Measurements from ENCODE around the gene SCRT2.

Gene SCRT2

DNA sequence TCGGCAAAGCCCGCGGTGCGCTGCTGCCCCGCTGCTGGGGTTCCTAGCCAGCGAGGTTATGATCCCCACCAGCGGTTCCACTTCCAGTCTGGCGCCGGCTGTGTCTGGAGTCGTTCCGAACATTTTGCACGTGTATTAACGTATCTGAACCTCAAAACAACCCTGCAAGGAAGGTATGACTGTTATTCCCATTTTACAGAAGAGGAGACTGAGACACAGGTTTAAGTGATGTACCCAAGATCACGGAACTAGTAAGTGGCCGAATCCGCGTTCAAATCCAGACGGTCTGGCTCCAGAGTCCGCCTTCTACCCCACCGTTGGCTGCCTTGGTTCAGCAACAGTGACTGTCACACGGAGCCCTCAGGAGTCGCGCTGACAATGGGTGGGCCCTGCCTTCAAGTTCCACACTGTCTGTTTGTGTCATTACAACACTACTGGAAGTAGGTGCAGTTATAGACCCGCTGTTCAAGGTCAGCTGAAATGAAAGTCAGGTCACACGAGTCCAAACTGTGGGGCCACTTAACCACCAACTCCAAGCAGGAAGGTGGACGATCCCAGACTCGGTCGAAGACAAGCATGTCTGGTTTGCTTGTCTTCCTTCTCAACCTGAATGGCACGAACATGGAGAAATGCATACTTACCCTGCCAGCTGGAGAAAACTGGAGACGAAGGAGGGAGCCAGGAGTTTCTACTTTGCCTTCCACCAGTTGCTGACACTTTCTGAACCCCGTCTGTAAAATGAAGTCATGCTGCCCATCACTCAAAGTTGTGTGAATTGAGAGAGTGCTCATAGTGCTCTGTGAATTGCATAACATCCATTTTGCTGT, 21.8 kb downstream of the SCRT2 start:
- H3K36me3 ChIP-seq (ENCODE audit: control insufficient read depth in 1 of 2, insufficient read depth in 2 of 2, low read length in 2 of 2) = peaks cover 0 to 19% of the 10 kb centered on the region in 2 donors
- no peak overlapping the region for H3K27ac ChIP-seq (ENCODE audit: low read depth, low read length)
- H3K4me3 ChIP-seq (ENCODE audit: low read depth in 1 of 2, low read length in 2 of 2) = peak overlapping the region; percentile 78 to 81

DNA sequence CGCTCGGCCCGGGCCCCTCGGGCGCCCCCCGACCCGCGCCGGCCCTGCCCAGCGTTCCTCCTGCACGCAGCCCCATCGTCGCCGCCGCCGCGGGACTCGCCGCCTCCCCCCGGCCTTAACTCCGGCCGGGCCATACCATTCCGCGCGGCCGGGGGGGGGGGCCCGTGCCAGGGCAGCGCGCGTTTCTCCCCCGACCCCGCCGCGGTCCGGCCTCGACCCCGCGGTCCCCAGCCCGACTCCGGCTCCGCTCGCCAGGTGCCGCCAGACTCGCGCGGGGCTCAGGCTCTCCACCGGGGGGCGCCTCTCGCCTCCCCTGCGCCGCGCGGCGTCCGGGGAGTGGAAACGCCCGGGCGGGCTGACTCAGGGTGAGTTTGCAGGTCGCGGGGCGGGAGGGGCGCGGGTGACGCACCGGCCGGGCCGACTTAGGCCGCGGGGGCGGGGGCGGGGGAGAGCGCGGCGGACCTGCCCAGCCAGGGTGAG, 22.5 kb downstream of the SCRT2 start, which contains the start of gene SRXN1:
Gene SRXN1, minus strand, starts transcription at position 91 of the 480 bp plus-strand sequence. Its CDS starts 15 bp downstream, at position 76.
- H3K27ac ChIP-seq (ENCODE audit: low read depth, low read length) = no peak within 1 kb of the TSS
- no peaks in the 10 kb centered on the region for H3K9me3 ChIP-seq (ENCODE audit: control insufficient read depth in 1 of 2, low read length in 2 of 2)
- H3K27me3 ChIP-seq (ENCODE audit: control insufficient read depth in 1 of 2, insufficient read depth in 2 of 2, low read length in 2 of 2) = peaks cover under 1 to 2% of the 10 kb centered on the region in 2 donors
- H3K9ac ChIP-seq (ENCODE audit: low read depth in 1 of 2, low read length in 2 of 2) = peak within 1 kb of the TSS; percentile 77 to 87
- H3K4me3 ChIP-seq (ENCODE audit: low read depth in 1 of 2, low read length in 2 of 2) = peak within 1 kb of the TSS; percentile 81 to 92
- H3K36me3 ChIP-seq (ENCODE audit: control insufficient read depth in 1 of 2, insufficient read depth in 2 of 2, low read length in 2 of 2) = peaks cover 2 to 26% of the 10 kb centered on the region in 2 donors
- H3K4me1 ChIP-seq (ENCODE audit: control insufficient read depth in 1 of 2, insufficient read depth in 2 of 2, low read length in 2 of 2) = peaks cover 14 to 19% of the 10 kb centered on the region in 2 donors

More for the DNA sequence above, 21.8 kb downstream of the SCRT2 start:
- peaks cover 14 to 23% of the 10 kb centered on the region in 2 donors for H3K4me1 ChIP-seq (ENCODE audit: control insufficient read depth in 1 of 2, insufficient read depth in 2 of 2, low read length in 2 of 2)
- H3K9ac ChIP-seq (ENCODE audit: low read depth in 1 of 2, low read length in 2 of 2) = peak overlapping the region; percentile 50 to 87
- H3K27me3 ChIP-seq (ENCODE audit: control insufficient read depth in 1 of 2, insufficient read depth in 2 of 2, low read length in 2 of 2) = peaks cover 3 to 6% of the 10 kb centered on the region in 2 donors
- no peaks in the 10 kb centered on the region for H3K9me3 ChIP-seq (ENCODE audit: control insufficient read depth in 1 of 2, low read length in 2 of 2)

DNA sequence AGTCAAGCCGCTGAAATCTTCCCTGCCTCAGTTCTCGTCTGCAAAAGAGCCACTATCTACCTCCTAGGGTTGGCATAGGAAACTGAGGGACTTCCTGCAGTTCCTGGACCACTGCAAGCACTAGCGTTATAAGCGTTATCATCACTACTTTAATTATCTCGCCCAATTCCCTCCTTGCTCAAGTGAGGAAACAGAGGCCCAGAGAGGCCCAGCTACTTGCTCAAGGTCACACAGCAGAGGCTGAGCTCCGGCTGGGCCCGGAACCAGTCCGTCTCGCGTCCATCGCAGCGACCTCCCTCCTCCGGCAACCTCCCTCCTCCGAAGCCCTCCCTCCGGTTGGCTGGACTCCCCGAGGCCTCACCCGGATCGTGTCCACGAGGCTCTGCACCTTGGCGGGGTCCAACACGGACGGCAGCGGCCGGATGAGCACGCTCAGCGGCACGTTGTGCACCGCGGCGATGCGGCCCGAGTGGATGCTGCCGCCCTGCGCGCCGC, 22.9 kb downstream of the SCRT2 start:
- H3K27ac ChIP-seq (ENCODE audit: low read depth, low read length) = no peak overlapping the region
- peaks cover 14 to 19% of the 10 kb centered on the region in 2 donors for H3K4me1 ChIP-seq (ENCODE audit: control insufficient read depth in 1 of 2, insufficient read depth in 2 of 2, low read length in 2 of 2)
- H3K36me3 ChIP-seq (ENCODE audit: control insufficient read depth in 1 of 2, insufficient read depth in 2 of 2, low read length in 2 of 2) = peaks cover 7 to 31% of the 10 kb centered on the region in 2 donors
- peak overlapping the region; percentile 71 to 77 for H3K9ac ChIP-seq (ENCODE audit: low read depth in 1 of 2, low read length in 2 of 2)
- H3K9me3 ChIP-seq (ENCODE audit: control insufficient read depth in 1 of 2, low read length in 2 of 2) = no peaks in the 10 kb centered on the region
- H3K27me3 ChIP-seq (ENCODE audit: control insufficient read depth in 1 of 2, insufficient read depth in 2 of 2, low read length in 2 of 2) = no peaks in the 10 kb centered on the region
- H3K4me3 ChIP-seq (ENCODE audit: low read depth in 1 of 2, low read length in 2 of 2) = peak overlapping the region; percentile 81 to 92

DNA sequence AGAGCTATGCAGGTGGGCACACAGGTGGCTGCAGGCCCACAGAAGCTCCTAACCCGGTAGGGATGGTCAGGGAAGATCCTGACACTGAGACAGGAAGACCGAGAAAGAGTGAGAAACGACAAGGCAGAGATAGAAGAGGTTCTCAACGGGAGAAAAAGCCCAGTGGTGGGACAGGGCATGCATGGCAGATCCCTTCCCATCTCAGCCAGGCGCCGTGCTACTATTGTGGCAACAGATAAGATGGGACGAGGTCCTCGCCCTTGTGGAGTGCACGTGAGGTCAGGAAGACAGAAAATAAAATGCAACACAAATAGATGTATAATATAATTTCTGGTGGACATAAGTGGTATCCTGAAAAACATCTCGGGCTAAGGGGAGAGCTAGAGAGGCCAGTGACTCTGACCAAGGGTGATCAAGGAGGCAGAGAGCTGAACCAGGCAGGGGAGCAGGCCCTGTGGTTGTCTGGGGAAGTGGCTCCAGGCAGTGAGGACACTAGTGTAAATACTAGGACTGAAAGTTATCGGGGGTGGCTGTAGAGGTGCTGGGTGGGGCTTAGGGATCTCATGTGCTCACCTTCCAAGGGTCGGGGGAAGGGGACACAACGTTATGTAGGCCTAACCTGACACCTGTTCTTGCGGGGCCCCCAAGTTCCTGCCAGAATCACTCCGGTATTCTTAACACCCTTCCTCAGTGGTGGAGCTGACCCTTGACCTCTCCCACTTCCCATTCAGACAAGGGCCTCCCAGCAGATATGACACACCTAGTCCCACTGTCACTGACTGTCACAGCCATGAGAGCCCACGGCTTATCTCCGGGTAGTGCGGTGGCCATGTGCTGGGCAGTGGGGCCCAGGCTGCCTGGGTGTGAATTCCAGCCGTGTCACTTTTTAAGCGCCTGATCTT, 23.6 kb downstream of the SCRT2 start:
- Histone ChIP-seq H3K9ac (ENCODE audit: low read depth in 1 of 2, low read length in 2 of 2) (peak overlapping the region; percentile 71 to 77), H3K4me1 (ENCODE audit: control insufficient read depth in 1 of 2, insufficient read depth in 2 of 2, low read length in 2 of 2) (peaks cover 14 to 19% of the 10 kb centered on the region in 2 donors), H3K4me3 (ENCODE audit: low read depth in 1 of 2, low read length in 2 of 2) (peak overlapping the region; percentile 81 to 92), H3K36me3 (ENCODE audit: control insufficient read depth in 1 of 2, insufficient read depth in 2 of 2, low read length in 2 of 2) (peaks cover 14 to 37% of the 10 kb centered on the region in 2 donors), H3K27me3 (ENCODE audit: control insufficient read depth in 1 of 2, insufficient read depth in 2 of 2, low read length in 2 of 2) (no peaks in the 10 kb centered on the region), H3K9me3 (ENCODE audit: control insufficient read depth in 1 of 2, low read length in 2 of 2) (no peaks in the 10 kb centered on the region), H3K27ac (ENCODE audit: low read depth, low read length) (no peak overlapping the region)

DNA sequence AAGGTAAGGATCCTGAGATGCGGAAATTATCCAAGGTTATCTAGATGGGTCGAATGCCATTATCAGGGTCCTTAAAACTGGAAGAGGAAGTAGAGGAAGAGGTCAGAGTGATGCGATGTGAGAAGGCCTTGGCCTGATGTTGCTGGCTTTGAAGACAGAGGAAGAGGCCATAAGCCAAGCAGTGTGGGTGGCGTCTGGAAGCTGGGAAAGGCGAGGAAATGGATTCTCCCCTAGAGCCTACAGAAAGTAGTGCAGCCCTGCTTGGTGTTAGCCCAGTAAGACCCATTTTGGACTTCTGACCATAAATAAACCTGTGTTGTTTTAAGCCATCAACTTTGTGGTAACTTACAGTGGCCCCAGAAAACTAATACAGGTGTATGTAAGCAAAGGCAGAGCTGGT, 24.6 kb downstream of the SCRT2 start:
- Histone ChIP-seq H3K9ac (ENCODE audit: low read depth in 1 of 2, low read length in 2 of 2) (no peak overlapping the region), H3K4me1 (ENCODE audit: control insufficient read depth in 1 of 2, insufficient read depth in 2 of 2, low read length in 2 of 2) (peaks cover 14 to 19% of the 10 kb centered on the region in 2 donors), H3K27ac (ENCODE audit: low read depth, low read length) (no peak overlapping the region), H3K36me3 (ENCODE audit: control insufficient read depth in 1 of 2, insufficient read depth in 2 of 2, low read length in 2 of 2) (peaks cover 14 to 40% of the 10 kb centered on the region in 2 donors), H3K9me3 (ENCODE audit: control insufficient read depth in 1 of 2, low read length in 2 of 2) (no peaks in the 10 kb centered on the region), H3K4me3 (ENCODE audit: low read depth in 1 of 2, low read length in 2 of 2) (no peak overlapping the region), H3K27me3 (ENCODE audit: control insufficient read depth in 1 of 2, insufficient read depth in 2 of 2, low read length in 2 of 2) (no peaks in the 10 kb centered on the region)

DNA sequence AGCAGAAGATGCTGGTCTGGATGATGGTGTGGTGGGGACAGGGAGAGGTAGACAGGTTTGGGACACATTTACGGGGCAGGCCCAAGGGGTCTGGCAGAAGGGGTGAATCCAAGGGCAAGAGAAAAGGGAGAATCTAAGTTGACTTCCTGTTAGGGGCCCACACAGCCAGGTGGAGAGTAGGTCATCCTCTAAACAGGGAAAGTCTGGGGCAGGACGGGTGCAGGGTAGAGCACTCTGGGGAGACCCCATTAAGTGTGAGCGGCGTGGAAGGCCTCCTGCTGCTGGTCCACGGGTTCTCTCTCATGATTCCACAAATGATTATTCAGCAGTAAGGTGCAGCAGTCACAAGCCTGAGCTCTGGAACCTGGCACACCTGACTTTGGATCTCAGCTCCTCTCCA, 25.3 kb downstream of the SCRT2 start:
- H3K27me3 ChIP-seq (ENCODE audit: control insufficient read depth in 1 of 2, insufficient read depth in 2 of 2, low read length in 2 of 2) = no peaks in the 10 kb centered on the region
- no peak overlapping the region for H3K27ac ChIP-seq (ENCODE audit: low read depth, low read length)
- no peak overlapping the region for H3K9ac ChIP-seq (ENCODE audit: low read depth in 1 of 2, low read length in 2 of 2)
- peaks cover 14 to 40% of the 10 kb centered on the region in 2 donors for H3K36me3 ChIP-seq (ENCODE audit: control insufficient read depth in 1 of 2, insufficient read depth in 2 of 2, low read length in 2 of 2)
- H3K4me1 ChIP-seq (ENCODE audit: control insufficient read depth in 1 of 2, insufficient read depth in 2 of 2, low read length in 2 of 2) = peaks cover 17 to 19% of the 10 kb centered on the region in 2 donors
- H3K4me3 ChIP-seq (ENCODE audit: low read depth in 1 of 2, low read length in 2 of 2) = no peak overlapping the region
- no peaks in the 10 kb centered on the region for H3K9me3 ChIP-seq (ENCODE audit: control insufficient read depth in 1 of 2, low read length in 2 of 2)

DNA sequence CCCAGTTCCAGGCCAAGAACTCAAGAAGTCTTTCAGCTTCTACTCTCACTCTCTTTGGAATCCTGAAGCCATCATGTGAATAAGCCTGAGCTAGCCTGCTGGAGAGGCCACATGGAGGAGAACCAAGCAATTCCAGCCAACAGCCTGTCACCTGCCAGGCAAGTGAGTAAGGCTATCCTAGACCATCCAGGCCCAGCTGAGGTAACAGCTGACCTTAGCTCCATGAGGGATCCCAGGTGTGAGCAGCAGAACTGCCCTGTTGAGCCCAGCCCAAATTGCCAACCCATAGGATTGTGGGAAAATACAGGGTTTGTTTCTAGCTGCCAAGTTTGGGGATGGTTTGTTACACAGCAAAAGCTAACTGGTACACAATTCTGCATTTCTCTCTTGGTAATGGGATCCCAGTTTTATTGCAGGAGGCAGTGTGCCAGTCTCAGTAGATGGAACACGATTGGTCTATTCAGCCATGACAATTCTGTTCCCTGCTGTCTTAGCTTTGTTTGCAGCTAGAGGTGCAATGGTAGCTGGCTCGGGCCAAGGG, 28.1 kb downstream of the SCRT2 start:
- H3K4me3 ChIP-seq (ENCODE audit: low read depth in 1 of 2, low read length in 2 of 2) = no peak overlapping the region
- no peak overlapping the region for H3K9ac ChIP-seq (ENCODE audit: low read depth in 1 of 2, low read length in 2 of 2)
- H3K9me3 ChIP-seq (ENCODE audit: control insufficient read depth in 1 of 2, low read length in 2 of 2) = no peaks in the 10 kb centered on the region
- no peak overlapping the region for H3K27ac ChIP-seq (ENCODE audit: low read depth, low read length)
- H3K36me3 ChIP-seq (ENCODE audit: control insufficient read depth in 1 of 2, insufficient read depth in 2 of 2, low read length in 2 of 2) = peaks cover 14 to 40% of the 10 kb centered on the region in 2 donors
- H3K4me1 ChIP-seq (ENCODE audit: control insufficient read depth in 1 of 2, insufficient read depth in 2 of 2, low read length in 2 of 2) = peaks cover 8 to 9% of the 10 kb centered on the region in 2 donors
- peaks cover 4 to 12% of the 10 kb centered on the region in 2 donors for H3K27me3 ChIP-seq (ENCODE audit: control insufficient read depth in 1 of 2, insufficient read depth in 2 of 2, low read length in 2 of 2)

DNA sequence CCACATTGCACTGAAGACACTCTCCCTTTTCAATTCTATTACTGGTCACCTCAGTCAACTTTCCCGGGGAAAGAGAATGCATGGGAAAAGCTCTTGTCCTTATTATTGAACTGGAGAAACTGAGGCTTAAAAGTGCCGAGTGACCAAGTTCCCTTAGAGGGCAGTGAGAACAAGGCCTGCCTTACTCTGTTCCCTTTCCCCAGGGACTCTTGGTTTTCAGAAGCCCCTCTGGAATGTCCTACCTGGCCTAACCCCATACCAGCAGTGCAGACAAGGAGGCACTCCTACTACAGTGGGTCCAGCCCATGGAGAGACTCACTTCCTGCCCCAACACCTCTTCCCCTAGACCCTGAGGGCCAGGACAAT, 28.8 kb downstream of the SCRT2 start:
- Histone ChIP-seq H3K27ac (ENCODE audit: low read depth, low read length) (no peak overlapping the region), H3K4me1 (ENCODE audit: control insufficient read depth in 1 of 2, insufficient read depth in 2 of 2, low read length in 2 of 2) (peaks cover 2 to 4% of the 10 kb centered on the region in 2 donors), H3K4me3 (ENCODE audit: low read depth in 1 of 2, low read length in 2 of 2) (no peak overlapping the region), H3K27me3 (ENCODE audit: control insufficient read depth in 1 of 2, insufficient read depth in 2 of 2, low read length in 2 of 2) (peaks cover 4 to 13% of the 10 kb centered on the region in 2 donors), H3K9me3 (ENCODE audit: control insufficient read depth in 1 of 2, low read length in 2 of 2) (no peaks in the 10 kb centered on the region), H3K36me3 (ENCODE audit: control insufficient read depth in 1 of 2, insufficient read depth in 2 of 2, low read length in 2 of 2) (peaks cover 14 to 40% of the 10 kb centered on the region in 2 donors), H3K9ac (ENCODE audit: low read depth in 1 of 2, low read length in 2 of 2) (no peak overlapping the region)

DNA sequence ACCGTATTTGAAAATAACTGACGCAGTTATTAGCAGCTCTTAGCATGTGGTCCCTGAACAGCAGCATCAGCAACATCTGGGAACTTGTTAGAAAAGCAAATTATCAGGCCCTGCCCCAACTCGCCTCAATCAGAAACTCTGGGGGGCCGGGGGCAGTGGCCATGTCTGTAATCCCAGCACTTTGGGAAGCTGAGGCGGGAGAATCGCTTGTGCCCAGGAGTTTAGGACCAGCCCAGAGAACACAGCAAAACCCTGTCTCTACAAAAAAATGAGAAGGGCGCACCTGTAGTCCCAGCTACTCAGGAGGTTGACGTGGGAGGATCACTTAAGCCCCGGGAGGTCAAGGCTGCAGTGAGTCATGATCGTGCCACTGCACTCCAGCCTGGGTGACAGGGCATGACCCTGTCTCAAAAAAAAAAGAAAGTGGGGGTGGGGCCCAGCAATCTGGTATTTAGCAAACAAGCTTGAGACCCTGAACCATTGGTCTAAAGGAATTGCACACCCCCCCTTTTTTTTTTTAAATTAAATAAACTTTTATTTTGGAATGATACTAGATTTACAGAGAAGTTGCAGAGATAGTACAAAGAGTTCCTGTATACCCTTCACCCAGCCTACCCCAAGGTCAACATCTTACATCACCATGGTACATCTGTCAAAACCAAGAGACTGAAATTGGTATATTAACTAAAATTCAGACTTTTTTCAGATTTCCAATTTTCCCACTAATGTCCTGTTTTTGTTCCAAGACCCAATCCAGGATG, 29.3 kb downstream of the SCRT2 start:
- no peak overlapping the region for H3K9ac ChIP-seq (ENCODE audit: low read depth in 1 of 2, low read length in 2 of 2)
- peaks cover 4 to 13% of the 10 kb centered on the region in 2 donors for H3K27me3 ChIP-seq (ENCODE audit: control insufficient read depth in 1 of 2, insufficient read depth in 2 of 2, low read length in 2 of 2)
- no peaks in the 10 kb centered on the region for H3K9me3 ChIP-seq (ENCODE audit: control insufficient read depth in 1 of 2, low read length in 2 of 2)
- peaks cover 14 to 40% of the 10 kb centered on the region in 2 donors for H3K36me3 ChIP-seq (ENCODE audit: control insufficient read depth in 1 of 2, insufficient read depth in 2 of 2, low read length in 2 of 2)
- no peak overlapping the region for H3K4me3 ChIP-seq (ENCODE audit: low read depth in 1 of 2, low read length in 2 of 2)
- H3K27ac ChIP-seq (ENCODE audit: low read depth, low read length) = no peak overlapping the region
- peaks cover 0 to 4% of the 10 kb centered on the region in 2 donors for H3K4me1 ChIP-seq (ENCODE audit: control insufficient read depth in 1 of 2, insufficient read depth in 2 of 2, low read length in 2 of 2)
